Measurements from ENCODE around the gene PIK3R6. TPM values are rescaled to one million over a fixed set of nuclear protein-coding genes. Genes with fewer than 3 reads are reported as not detected.

The PIK3R6 gene
- total and polyA plus RNA-seq, 2 donors (not counting 1 experiment from before 2014, with no cell fraction given) = 2.8 to 11.0 TPM

- Histone ChIP-seq H3K27me3 (replicated peaks in 1 of 4; ENCODE audit: control extremely low read depth in 1 of 4, control insufficient read depth in 3 of 4, insufficient read depth in 4 of 4, low read length in 3 of 4) (peaks cover 0 to 3% (median 0%) of the 10 kb centered on the region in 4 experiments), H3K4me3 (ENCODE audit: control extremely low read depth in 1 of 5, extremely low read depth in 1 of 5, insufficient read depth in 1 of 5, low read depth in 2 of 5, low read length in 4 of 5) (no peak overlapping the region), H4K20me1 (ENCODE audit: control insufficient read depth, insufficient read depth, low read length, poor library complexity, severe bottlenecking) (no peaks in the 10 kb centered on the region), H3K9ac (ENCODE audit: low read length) (no peak overlapping the region), H3K27ac (ENCODE audit: low read length in 2 of 2) (no peak overlapping the region), H3K4me2 (replicated peaks; ENCODE audit: low read depth, low read length, poor library complexity, severe bottlenecking) (no peak overlapping the region), H2AFZ (ENCODE audit: insufficient read depth, low read depth, low read length, poor library complexity, severe bottlenecking) (no peak overlapping the region), H3K79me2 (ENCODE audit: control insufficient read depth, insufficient read depth, low read length) (no peaks in the 10 kb centered on the region), H3K36me3 (replicated peaks in 1 of 2; ENCODE audit: control extremely low read depth in 1 of 2, control insufficient read depth in 1 of 2, extremely low read depth in 1 of 2, insufficient read depth in 2 of 2, low read length in 1 of 2) (no peaks in the 10 kb centered on the region), H3K4me1 (ENCODE audit: control insufficient read depth in 2 of 2, insufficient read depth in 2 of 2, low read length in 2 of 2) (peaks cover 3 to 5% of the 10 kb centered on the region in 2 donors), H3K9me3 (ENCODE audit: control extremely low read depth in 1 of 3, control insufficient read depth in 2 of 3, insufficient read depth in 1 of 3, low read length in 2 of 3) (peaks cover 0 to 7% (median 1%) of the 10 kb centered on the region in 3 donors)
- H3K4me1 Mint-ChIP-seq = peaks cover 13% of the 10 kb centered on the region
- peaks cover 4% of the 10 kb centered on the region for H3K27me3 Mint-ChIP-seq
- no peak overlapping the region for H3K27ac Mint-ChIP-seq
- DNase-seq = no peak
- WGBS (ENCODE audit: insufficient coverage) = no CpG with 5 or more reads among the region's 7 CpGs
- H3K4me3 Mint-ChIP-seq = no peak overlapping the region
- no peak for TF ChIP-seq EZH2 (IDR thresholded peaks at IDR 0.05; ENCODE audit: borderline replicate concordance, insufficient read depth, low read depth, low read length, poor library complexity, severe bottlenecking)
- no peak for TF ChIP-seq CTCF (IDR thresholded peaks at IDR 0.05)
- ATAC-seq (ENCODE audit: low read depth) = no peak
- intact Hi-C loops (cut with micrococcal nuclease) = no loop called here
- ChIA-PET POLR2A (no interaction called here), CTCF (interaction anchor here (0.6 to 2.8 kb wide), 3 partner anchors 10 to 49 kb away, joined by 3 to 12 read pairs (median 4); no protein-coding TSS in a partner anchor)
- peaks cover 1% of the 10 kb centered on the region for H3K9me3 Mint-ChIP-seq (ENCODE audit: insufficient read depth)
These were observed 72.8 kb downstream of the PIK3R6 start for GRCh38 chr17:8794636-8795035.

- Histone ChIP-seq H3K4me1 (ENCODE audit: control insufficient read depth in 2 of 2, insufficient read depth in 2 of 2, low read length in 2 of 2) (peaks cover 0 to 5% of the 10 kb centered on the region in 2 donors), H3K9ac (ENCODE audit: low read length) (no peak overlapping the region), H3K36me3 (replicated peaks in 1 of 2; ENCODE audit: control extremely low read depth in 1 of 2, control insufficient read depth in 1 of 2, extremely low read depth in 1 of 2, insufficient read depth in 2 of 2, low read length in 1 of 2) (no peaks in the 10 kb centered on the region), H3K9me3 (ENCODE audit: control extremely low read depth in 1 of 3, control insufficient read depth in 2 of 3, insufficient read depth in 1 of 3, low read length in 2 of 3) (peaks cover 0 to 7% (median 1%) of the 10 kb centered on the region in 3 donors), H3K27ac (ENCODE audit: low read length in 2 of 2) (no peak overlapping the region), H2AFZ (ENCODE audit: insufficient read depth, low read depth, low read length, poor library complexity, severe bottlenecking) (no peak overlapping the region), H3K4me2 (replicated peaks; ENCODE audit: low read depth, low read length, poor library complexity, severe bottlenecking) (no peak overlapping the region), H3K79me2 (ENCODE audit: control insufficient read depth, insufficient read depth, low read length) (no peaks in the 10 kb centered on the region), H4K20me1 (ENCODE audit: control insufficient read depth, insufficient read depth, low read length, poor library complexity, severe bottlenecking) (no peaks in the 10 kb centered on the region), H3K27me3 (replicated peaks in 1 of 4; ENCODE audit: control extremely low read depth in 1 of 4, control insufficient read depth in 3 of 4, insufficient read depth in 4 of 4, low read length in 3 of 4) (peaks cover 0 to 6% (median 0%) of the 10 kb centered on the region in 4 experiments), H3K4me3 (ENCODE audit: control extremely low read depth in 1 of 5, extremely low read depth in 1 of 5, insufficient read depth in 1 of 5, low read depth in 2 of 5, low read length in 4 of 5) (no peak overlapping the region)
- WGBS (ENCODE audit: insufficient coverage) = 43% methylated on average over 1 of the region's 2 CpGs
- CTCF ChIA-PET = interaction anchor here (1.0 to 2.8 kb wide), 3 partner anchors 9 to 48 kb away, joined by 3 to 12 read pairs (median 3); no protein-coding TSS in a partner anchor
- Mint-ChIP-seq H3K9me3 (ENCODE audit: insufficient read depth) (peaks cover 1% of the 10 kb centered on the region), H3K4me1 (peaks cover 10% of the 10 kb centered on the region), H3K27ac (no peak overlapping the region), H3K4me3 (no peak overlapping the region), H3K27me3 (peaks cover 6% of the 10 kb centered on the region)
- intact Hi-C loops (cut with micrococcal nuclease) = no loop called here
- TF ChIP-seq CTCF (IDR thresholded peaks at IDR 0.05) = no peak
- no peak for TF ChIP-seq EZH2 (IDR thresholded peaks at IDR 0.05; ENCODE audit: borderline replicate concordance, insufficient read depth, low read depth, low read length, poor library complexity, severe bottlenecking)
- no peak for DNase-seq
- no peak for ATAC-seq (ENCODE audit: low read depth)
- POLR2A ChIA-PET = no interaction called here
These were observed 73.8 kb downstream of the PIK3R6 start for GRCh38 chr17:8793649-8794048.

Data from B cell (primary cell).